Kidney tubule cell (primary cell): Measurements from ENCODE around the gene CHPF2.

ENCODE experiments used
- DNase-seq: peaks from one replicate; pipeline ENCODE4 v3.0.0-alpha.2; 2018; ENCODE audit warnings: low spot score

CHPF2 gene

DNA sequence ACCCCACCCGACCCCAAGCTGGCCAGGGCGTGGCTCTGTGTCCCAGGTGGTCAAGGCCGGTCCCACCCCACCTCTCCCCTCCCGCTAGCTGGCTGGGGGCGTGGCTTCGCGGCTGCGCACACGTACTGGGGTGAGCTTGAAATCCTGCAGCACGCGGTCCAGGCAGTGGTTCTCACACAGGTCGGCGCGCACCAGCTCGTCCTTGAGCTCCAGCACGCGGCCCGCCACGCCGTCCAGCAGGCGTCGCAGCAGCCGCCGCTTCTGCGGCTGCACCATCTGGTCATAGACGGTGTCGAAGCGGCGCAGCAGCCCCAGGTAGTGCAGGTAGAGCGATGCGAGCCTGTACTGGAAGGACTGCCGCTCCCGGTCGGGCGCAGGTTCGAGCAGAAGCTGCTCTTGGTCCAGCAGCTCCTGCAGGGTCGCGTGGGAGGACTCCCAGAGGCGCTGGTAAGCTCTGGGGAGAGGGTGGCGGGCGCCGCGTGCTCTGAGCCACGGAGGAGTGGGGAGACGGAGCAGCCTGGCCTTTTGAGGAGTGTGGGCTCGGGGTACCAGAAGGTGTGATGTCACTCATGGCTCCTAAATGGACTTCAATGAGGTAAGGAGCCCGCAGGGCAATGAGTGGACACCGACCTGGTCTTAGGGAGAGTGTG is 27.8 kb upstream of the CHPF2 start:
- DNase-seq, result no peak

DNA sequence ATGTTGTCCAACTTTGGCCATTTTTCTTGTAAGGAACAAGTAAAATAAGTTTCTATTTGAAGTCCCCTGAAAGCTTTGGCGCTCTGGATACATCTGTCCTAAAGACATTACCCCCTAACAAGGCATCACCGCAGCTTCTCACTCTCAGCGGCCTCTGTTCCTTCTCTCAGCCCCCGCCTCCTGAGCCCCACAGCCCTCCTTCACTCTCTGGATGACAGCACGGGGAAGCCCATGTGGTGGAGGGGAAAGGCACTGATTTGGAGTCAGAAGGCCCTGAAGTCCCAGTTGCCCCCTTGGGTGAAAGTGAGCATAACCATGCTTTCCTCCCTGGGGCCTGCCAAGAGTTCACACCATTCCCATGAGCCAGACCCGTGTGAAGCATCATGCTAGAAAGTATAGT is 26.6 kb upstream of the CHPF2 start:
- DNase-seq, result no peak

DNA sequence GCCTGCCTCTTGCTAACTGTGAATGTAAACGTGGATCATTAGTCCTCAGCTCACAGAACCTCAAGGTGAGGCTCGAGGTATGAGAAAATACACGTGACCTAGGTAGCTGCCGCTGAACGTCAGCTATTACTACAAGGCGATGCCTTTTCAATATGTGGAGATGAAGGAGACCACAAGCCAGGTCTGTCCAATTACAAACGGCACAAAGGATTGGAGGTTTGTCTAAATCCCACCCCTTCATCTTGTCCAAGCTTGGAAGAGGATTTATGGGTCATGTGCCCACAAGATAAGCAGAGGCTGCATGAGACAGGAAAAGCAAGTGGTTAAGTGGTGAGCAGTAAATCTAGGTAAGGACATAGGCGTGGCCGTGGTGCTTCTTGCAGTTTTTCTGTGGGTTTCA is 25.4 kb upstream of the CHPF2 start:
- no peak for DNase-seq

DNA sequence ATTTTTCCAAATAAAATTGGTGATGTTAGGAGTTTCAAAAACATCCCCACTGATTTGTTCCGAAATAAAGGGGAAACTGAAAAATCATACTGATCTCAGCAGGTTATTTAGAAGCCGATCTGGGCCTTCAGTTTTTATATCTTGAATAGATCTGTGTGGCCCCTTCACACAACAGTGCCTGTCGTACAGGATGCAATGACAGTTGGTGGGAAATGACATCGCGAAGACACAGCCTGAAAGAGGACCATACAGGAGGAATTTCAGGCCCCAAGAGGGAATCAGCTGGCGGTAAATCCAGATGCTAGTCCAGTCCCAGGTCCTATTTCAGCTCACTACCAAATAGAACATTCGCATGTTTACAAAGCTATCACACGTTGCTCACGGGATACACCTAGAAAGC is 25.0 kb upstream of the CHPF2 start:
- DNase-seq, result no peak

DNA sequence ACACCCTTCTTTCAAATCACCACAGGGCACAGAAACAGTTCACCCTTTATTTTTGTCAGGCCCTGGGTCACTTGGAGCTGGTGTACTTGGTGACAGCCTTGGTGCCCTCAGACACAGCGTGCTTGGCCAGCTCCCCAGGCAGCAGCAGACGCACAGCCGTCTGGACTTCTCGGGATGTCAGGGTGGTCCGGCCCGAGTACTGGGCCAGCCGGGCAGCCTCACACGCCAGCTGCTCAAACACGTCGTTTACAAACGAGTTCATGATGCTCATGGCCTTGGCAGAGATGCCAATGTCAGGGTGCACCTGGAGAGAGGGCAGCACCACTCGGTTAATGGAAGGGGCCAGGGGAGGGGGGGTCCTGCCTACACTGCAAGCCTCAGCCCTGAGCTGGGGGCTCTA is 24.5 kb upstream of the CHPF2 start:
- no peak for DNase-seq

DNA sequence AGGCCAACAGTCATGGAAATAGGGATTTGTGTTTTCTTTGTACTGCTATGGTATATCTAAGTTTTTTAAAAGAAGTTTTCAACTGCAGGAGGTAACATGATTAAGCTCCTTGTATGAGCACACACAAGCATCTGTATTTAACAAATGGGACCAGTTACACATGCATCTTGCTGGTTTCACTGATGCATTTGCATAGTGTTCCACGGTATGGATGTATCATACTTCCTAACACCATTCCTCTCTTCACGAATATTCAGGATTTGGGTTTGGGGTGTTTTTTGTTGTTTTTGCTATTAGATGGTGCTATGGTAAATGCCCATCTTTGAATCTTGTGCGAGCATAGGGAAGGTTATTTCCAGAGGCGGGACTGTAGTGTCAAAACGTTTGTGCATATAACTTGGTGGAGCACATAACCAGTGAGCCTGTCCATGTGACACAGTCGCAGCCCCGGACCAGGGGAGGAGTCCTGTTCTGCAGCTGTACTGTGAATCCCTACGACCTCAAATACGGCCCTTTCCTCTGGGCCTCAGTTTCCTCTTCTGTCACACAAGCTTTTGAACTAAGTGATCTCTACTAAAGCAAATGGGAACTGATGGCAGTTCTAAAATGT is 23.9 kb upstream of the CHPF2 start:
- no peak for DNase-seq

DNA sequence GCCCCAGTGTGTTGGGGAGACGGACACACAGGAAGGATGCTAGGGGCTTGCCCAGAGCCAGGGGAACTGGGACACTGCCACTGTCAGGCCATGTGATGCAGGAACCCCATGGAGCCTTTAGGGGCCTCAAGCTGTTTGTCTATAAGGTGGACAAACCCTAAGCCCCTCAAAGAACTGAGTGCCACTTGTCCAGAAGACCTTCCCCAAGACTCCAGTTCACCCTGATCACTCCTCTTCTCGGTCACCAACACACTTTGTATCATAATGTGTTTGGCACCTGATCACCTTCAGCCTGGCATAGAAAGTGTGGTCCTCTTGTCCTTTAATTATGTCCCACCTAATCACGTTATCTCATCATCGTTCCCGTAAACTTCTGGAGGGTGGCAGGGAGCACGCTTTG is 22.7 kb upstream of the CHPF2 start:
- no peak for DNase-seq

DNA sequence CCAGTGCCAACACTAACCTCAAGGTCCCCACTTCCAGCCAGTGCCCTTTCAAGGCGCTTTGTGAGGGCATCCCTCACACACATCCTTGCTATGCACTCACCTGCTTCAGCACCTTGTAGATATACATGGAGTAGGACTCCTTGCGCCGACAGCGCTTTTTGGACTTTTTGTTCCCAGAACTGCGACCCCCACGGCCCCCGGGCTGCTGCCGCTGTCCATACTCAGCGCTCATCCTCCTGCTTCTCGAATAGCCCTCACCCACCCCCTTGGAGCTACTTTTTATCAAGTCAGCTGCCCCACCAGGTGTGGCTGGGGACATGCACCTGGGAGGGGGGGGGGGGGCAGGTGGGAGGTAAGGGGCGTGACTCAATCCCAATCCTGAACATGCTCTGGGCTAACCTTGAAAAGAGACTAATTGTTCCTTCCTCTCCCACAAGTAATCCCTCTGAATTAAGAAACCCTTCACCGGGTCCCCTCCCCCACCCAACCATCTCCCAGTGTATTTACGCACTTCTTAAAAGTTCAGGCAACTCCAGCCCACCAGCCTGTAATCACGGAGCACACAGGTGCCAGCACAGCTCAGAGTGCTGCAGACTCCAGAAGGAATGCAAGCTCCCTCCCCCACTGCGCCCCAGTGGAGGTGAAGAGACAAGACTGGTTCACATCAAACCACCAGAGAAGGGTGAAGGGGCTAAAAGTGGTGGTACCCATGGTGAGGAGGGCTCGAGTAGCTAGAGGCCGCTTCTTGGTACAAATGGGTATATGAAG is 22.0 kb upstream of the CHPF2 start, which contains the start of gene H2BK1:
TSS of gene H2BK1 (minus strand) at position 402 of the 768 bp plus-strand sequence. CDS start at position 232, 170 bp downstream.
- DNase-seq, result no peak

DNA sequence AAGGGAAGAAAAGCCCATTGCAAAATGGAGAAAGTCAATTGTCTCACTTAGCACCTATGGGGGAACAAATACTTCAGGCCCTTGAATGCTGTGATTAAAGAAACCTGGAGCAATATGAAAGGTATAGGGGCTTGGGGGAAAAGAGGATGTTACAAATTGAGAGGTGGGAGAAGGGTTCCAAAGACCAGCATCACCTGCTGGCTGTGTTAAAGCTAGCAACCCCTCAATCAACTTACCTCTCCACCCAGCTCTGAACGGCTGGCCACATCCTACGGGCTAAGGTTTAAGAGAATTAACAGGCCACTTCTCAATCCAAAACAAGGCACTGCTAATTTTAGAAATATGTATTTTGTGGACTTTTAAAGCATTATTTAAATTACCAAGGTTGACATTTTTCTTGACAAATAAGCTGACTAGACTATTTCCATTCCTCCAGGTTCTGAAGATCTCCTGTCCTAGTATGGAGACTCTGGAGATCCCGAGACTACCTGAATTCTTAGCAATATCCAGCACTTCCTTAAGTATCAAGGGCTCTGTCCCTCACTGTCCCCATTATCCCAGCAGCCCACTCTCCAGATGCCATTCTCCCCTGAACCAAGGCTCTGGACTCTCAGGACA is 21.0 kb upstream of the CHPF2 start:
- no peak for DNase-seq

DNA sequence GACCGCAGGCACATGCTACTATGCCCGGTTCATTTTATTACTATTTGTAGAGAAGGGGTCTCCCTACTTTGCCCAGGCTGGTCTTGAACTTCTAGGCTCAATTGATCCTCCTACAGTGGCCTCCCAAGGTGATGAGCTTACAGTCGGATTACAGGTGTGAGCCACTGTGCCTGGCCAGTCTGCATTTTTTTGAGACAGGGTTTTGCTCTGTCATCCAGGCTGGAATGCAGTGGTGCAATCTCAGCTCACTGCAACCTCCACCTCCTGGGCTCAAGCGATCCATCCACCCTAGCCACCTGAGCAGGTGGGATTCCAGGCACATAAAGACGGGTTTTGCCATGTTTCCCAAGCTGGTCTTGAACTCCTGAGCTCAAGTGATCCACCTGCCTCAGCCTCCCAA is 19.7 kb upstream of the CHPF2 start:
- DNase-seq, result no peak

DNA sequence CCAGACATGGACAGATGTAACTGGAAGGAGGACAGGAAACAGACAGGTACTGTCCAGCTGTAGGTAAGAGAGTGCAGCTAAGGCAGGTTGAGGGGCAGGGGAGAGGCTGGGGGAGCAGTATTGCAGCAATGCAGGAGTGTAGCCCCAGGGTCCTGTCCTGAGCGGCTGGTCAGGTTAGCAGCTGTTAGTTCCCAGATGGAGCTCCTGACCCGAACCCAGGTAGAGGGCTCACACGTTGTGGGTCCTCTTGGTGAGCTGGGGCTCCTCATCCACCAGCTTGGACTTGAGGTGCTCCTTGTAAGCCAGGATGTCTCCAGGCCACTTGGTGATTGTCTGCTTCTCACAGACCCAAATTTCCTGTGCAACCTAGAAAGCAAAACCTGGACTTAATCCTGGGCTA is 18.5 kb upstream of the CHPF2 start:
- DNase-seq, result no peak

DNA sequence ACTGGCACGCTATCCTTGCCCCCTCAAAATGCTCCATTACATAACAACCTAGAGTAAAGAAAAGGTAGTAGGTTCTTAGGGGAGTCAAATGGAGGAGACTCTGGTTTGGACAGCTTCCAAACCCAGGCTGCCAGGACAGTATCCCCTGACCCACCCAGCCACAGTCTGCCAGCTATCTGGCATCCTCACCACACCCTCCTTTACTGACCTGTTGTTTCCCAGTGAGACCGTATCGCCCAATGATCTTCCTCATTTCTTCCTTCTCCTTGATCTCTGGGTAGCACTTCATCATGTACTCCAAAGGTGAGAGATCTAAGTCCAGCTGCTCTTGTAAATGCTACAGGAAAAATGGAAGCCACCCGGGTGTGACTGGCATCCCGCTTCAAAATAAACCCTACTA is 16.9 kb upstream of the CHPF2 start:
- DNase-seq, result no peak

DNA sequence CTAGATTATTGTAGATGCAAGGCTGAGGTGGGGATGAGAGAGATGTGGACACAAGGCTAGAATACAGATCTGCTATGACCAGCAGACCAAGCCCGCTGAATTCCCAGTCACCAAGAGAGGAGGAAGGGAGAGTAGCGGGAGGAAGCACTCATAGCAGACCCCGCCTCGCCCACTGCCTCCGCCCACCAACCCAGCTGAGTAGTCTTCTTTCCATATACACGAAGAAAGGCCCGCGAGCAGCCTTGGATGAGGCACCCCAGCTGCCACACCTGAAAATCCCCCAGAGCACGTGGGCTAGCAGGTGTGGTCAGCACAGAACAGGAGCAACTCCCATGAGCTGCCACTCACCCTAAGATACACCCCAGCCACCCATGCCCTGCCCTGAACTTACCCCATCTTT is 14.1 kb upstream of the CHPF2 start:
- DNase-seq, result no peak

DNA sequence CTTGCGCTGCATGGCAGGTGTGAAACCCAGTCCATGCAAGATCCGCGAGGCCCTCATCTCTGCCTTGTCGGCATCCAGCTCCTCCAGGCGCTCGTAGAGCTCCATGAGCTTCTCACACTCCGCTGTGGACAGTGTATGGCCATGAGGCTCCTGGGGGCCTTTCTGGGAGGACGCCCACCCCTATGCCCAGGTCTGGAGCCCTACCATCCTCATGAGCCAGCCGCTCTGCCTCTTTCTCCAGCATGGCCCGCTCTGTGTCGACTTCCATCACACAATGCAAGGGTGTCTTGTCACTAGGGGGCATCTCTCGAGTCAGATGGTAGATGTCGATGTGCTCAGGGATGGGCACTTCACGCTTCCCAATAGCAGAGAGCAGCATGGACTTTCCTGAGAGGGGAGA is 8.6 kb upstream of the CHPF2 start:
- no peak for DNase-seq

DNA sequence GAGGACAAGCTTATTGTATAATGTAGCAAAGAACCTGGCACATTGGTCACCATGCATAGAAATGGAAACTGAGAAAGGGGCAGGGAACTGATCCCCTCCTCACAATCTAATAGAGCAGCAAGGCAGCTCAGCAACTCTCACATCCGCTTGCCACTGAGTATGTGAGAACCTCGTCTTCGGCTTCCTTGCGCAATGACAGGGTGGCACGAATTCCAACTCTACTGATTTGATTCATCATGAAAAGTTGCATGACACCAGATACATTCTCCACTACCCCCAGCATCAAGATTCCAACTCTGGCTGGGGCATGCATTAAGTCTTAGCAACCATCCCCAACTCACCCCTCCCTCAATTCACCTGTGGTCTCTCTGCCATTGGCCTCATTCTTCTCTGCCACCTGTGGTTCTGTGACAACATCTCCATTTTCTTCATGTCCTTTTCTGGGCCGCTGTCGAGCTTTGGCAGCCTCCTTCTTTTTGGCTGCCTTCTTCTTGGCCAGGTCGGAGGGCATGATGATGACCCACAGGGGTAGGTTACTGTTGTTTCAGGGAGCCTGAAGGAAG is 6.3 kb upstream of the CHPF2 start:
- DNase-seq, result no peak

DNA sequence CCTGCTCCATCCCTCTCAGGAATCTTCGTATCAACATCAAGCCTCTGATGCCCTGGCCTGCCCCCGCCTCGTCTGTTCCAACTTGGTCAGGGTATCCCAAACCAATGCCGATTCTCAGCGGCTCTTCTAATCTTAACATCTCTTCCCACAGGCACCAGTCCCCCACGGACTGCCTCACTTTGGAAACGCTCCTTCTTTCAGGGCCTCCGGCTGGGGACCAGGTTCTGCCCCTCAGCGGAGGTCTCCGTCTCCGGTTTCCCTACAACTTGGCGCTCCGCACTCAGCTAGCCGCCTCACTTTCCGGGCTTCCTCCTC is 5.8 kb upstream of the CHPF2 start:
- no peak for DNase-seq

DNA sequence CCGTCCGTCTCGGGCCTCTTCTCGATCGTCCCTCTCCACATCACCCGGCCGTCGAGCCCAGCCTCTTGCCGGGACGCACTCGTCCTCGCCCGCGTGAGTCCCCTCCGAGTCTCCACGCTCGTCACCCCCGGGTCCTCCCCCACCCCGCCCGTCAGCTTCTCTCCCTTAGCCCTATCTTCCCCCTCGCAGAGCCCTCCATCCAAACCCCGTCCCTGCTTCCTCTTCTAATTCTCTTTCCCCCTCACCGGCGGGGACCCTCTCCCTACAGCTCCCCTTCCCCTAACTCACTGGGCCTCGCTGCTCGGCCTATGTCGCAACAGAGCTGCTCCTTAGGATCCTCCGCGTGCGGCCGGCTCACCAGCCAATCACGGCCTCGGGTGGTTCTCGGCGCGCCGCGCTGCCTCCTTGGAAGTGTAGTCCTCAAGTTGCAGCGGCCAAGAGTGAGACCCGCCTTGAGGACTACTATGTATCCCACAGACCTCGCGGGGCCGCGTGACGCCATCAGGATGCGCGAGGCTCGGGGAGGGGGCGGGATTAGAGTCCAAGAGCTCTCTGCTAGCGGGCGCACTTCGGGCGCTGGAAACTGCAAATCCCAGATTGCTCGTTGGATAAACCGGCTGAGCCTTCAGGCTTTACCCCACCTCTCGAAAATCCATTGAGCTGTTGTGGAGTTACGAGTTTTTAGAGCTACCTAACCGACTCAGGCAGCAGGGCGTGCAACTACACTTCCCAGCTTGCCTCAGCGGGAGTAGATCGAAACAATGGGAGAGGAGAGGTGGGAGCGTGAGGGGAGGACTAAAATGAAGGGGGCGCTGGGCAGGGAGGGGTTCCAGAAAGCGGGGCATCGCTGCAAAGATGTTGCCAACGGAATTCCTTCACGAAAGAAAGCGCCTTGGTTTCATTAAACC is 5.2 kb upstream of the CHPF2 start, which contains the start of gene ABCF2:
TSS of gene ABCF2 (minus strand) at position 331 of the 908 bp plus-strand sequence. CDS start 747 bp downstream, outside the sequence.
- peak; percentile 99 for DNase-seq

DNA sequence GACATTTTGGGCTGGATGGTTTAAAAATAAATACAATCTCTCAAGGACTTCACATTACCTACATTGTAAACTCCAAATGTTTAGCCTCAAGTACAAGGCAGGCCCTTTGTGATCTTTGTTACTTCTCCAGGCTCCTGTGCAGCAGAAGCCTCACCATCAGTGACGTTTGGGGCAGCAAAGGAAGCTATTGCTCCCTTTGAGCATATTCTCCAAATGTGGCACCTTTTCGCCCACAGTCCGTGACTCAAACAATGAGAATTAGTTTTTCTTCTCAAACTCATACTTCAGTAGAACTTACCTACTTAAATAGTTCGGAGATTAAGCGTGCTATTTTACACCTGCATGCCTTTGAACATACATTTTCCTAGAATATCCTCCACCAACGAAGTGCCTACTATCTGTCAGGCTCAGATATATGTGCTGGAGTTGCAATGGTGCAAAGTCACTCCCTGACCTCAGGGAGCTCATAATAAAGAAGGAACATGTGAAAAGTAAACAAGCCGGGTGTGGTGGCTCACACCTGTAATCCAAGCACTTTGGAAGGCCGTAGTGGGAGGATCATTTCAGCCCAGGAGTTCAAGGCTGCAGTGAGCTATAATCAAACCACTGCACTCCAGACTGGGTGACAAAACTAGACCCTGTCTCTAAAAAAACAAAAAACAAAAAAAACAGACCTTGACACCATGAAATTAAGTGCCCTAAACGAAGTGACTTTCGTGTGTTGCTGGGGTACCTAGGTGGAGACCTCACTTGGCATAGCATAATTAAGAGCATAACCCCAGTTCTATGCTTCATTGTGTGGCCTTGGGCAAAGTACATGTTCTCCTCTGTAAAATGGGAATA is 4.0 kb upstream of the CHPF2 start:
- no peak for DNase-seq

DNA sequence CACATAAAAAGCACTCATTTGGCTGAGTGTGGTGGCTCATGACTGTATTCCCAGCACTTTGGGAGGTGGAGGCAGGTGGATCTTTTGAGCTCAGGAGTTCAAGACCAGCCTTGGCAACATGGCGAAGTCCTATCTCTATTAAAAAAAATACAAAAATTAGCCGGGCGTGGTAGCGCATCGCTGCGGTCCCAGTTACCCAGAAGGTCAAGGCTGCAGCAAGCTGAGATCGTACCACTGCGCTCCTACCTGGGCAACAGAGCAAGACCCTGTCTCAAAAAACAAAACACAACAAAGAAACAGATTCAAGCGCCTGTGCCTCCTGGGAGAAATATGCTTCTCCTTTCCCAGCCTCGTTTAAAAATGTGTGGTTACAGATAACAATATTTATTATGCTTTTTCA is 3.0 kb upstream of the CHPF2 start:
- no peak for DNase-seq

DNA sequence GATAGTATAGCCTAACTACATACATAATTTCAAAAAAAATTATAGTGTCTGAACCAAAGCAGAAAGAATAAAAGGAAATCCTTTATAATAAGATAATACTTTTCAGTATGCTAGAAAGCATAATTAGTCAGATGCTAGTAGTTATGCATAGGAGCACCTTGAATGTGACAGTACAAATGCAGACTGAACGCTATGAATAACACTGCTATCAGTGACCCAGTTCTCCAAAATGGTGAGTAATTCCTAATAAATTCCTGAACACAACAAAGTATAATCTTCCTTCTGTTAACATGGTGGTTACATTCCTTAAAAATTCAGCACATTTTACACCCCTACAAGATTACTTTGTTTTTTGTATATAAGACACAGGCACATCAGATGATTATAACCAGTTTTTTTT is 1.2 kb upstream of the CHPF2 start:
- DNase-seq, result no peak
